ENCODE data around the gene SERPINB12. TPM values are rescaled to one million over a fixed set of nuclear protein-coding genes. Genes with fewer than 3 reads are reported as not detected.

The SERPINB12 gene
- total RNA-seq, 1 experiment from 2014 or later, result not detected

DNA sequence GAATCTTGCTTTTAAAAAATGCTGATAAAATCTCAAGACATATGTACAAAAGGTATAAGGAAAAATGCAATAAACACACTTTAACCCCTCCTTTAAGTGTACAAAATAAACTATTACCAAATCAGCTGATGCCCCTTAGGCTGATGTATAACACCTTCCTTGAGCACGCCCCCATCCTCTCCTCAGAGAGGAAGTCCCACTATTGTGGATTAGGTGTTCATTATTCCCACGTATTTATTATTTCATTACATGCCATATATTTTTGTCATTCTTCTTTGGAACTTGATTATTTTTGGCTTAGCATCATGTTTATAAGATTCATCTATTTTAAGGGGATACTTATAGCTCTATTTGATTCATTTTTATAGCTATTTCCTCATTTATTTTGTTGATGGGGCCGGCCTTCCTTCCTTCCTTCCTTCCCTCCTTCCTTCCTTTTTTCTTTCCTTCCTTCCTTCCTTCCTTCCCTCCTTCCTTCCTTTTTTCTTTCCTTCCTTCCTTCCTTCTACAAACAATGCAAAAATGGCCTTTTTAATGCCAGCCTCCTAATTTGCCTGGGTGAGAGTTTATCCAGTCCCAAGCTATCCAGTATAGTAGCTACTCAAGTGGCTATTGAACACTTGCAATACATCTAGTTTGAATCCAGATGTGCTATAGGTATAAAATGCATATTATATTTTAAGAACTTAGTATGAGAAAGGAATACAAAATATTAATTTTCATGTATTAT lies 49.0 kb downstream of the SERPINB12 start:
- Histone ChIP-seq H3K14ac (ENCODE audit: insufficient read depth, low read length) (no peak overlapping the region), H3K23ac (ENCODE audit: insufficient read length, low read depth, low read length) (no peak overlapping the region), H3K9me3 (ENCODE audit: control insufficient read depth, low read depth, low read length) (no peaks in the 10 kb centered on the region), H2AK5ac (ENCODE audit: insufficient read length, low read length) (no peak overlapping the region), H2BK120ac (ENCODE audit: low read depth, low read length, poor library complexity, severe bottlenecking) (no peak overlapping the region), H3K4ac (ENCODE audit: low read depth, low read length) (no peak overlapping the region), H3K23me2 (ENCODE audit: insufficient read length, low read depth, low read length, poor library complexity, severe bottlenecking) (no peaks in the 10 kb centered on the region), H2BK5ac (ENCODE audit: insufficient read length, low read length) (no peak overlapping the region), H3K27ac (ENCODE audit: insufficient read length, low read depth, low read length) (no peak overlapping the region), H3K4me1 (ENCODE audit: insufficient read depth, low read length) (no peaks in the 10 kb centered on the region), H4K8ac (replicated peaks; ENCODE audit: insufficient read length, low read depth, low read length) (no peak overlapping the region), H3K56ac (ENCODE audit: insufficient read length, low read depth, low read length) (no peak overlapping the region), H2AFZ (ENCODE audit: low read length) (no peak overlapping the region), H3K27me3 (ENCODE audit: insufficient read depth, low read length) (no peaks in the 10 kb centered on the region), H3K79me1 (ENCODE audit: insufficient read depth, low read depth, low read length, poor library complexity, severe bottlenecking) (no peaks in the 10 kb centered on the region), H2BK15ac (ENCODE audit: low read depth, low read length) (no peak overlapping the region), H4K20me1 (ENCODE audit: control insufficient read depth, insufficient read depth, insufficient read length) (no peaks in the 10 kb centered on the region), H4K5ac (ENCODE audit: insufficient read length, low read depth, low read length) (no peak overlapping the region), H3K4me2 (ENCODE audit: insufficient read depth, insufficient read length, low read length) (no peak overlapping the region), H4K91ac (ENCODE audit: insufficient read length, low read depth, low read length) (no peak overlapping the region), H3K79me2 (ENCODE audit: insufficient read depth, low read length) (no peaks in the 10 kb centered on the region), H3K18ac (ENCODE audit: insufficient read length, low read depth, low read length) (no peak overlapping the region), H2BK20ac (ENCODE audit: low read depth, low read length, poor library complexity, severe bottlenecking) (no peak overlapping the region), H3K9ac (ENCODE audit: extremely low read depth, insufficient read length, low read length) (no peak overlapping the region), H3T11ph (ENCODE audit: low read length) (no peak overlapping the region), H2BK12ac (ENCODE audit: insufficient read length, low read depth, low read length) (no peak overlapping the region)
- Mint-ChIP-seq H3K27me3 (ENCODE audit: low read depth) (no peaks in the 10 kb centered on the region; the same call in 1 of the 2 replicates), H3K27ac (no peak overlapping the region), H3K4me1 (peaks cover 4 to 7% of the 10 kb centered on the region in 2 experiments; a peak in 3 of 4 replicates), H3K4me3 (no peak overlapping the region), H3K36me3 (ENCODE audit: insufficient read depth in 1 of 3, low read depth in 3 of 3) (no peaks in the 10 kb centered on the region), H3K9me3 (no peaks in the 10 kb centered on the region)
- DNase-seq, result no peak
- WGBS (ENCODE audit: extremely low coverage, insufficient read length, low lambda C conversion rate), result no CpG with 5 or more reads among the region's 3 CpGs
- TF ChIP-seq, protein P1, sequence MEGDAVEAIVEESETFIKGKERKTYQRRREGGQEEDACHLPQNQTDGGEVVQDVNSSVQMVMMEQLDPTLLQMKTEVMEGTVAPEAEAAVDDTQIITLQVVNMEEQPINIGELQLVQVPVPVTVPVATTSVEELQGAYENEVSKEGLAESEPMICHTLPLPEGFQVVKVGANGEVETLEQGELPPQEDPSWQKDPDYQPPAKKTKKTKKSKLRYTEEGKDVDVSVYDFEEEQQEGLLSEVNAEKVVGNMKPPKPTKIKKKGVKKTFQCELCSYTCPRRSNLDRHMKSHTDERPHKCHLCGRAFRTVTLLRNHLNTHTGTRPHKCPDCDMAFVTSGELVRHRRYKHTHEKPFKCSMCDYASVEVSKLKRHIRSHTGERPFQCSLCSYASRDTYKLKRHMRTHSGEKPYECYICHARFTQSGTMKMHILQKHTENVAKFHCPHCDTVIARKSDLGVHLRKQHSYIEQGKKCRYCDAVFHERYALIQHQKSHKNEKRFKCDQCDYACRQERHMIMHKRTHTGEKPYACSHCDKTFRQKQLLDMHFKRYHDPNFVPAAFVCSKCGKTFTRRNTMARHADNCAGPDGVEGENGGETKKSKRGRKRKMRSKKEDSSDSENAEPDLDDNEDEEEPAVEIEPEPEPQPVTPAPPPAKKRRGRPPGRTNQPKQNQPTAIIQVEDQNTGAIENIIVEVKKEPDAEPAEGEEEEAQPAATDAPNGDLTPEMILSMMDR (conservative IDR thresholded peaks at IDR 0.05), result no peak
